ACHN (cell line): ENCODE results near the gene SPRR1B.
"Not testable (repeated sequence)": the region's sequence is repeated elsewhere in the genome, so short reads cannot be mapped to it uniquely, and the experiment has no call there.

Experiments used
- DNase-seq: peaks from one replicate; pipeline ENCODE4 v3.0.0-alpha.2; 2015
- in situ Hi-C: cut with HindIII; loops from 2 replicates; pipeline ENCODE4 v1.10.0; 2017; ENCODE audit warnings: low sequenced_read_pairs, low pct_ligation_motif_present, low pct_unique_long_range_greater_than_20kb

Gene SPRR1B

DNA sequence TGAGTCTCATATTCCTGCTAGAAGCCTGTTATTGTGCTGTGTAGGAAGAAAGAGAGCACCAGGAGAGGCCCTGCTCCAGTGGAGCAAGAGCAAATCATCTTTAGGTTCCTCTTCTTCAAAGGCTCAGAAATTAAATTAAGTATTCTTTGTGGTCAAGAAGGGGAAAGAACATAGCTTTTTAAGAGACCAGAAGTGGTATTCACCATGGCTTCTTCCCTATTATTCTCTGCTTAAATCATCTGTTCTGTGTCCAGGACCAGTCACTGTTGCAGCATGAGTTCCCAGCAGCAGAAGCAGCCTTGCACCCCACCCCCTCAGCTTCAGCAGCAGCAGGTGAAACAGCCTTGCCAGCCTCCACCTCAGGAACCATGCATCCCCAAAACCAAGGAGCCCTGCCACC lies 1.1 kb downstream of the SPRR1B start:
- DNase-seq, result no peak

DNA sequence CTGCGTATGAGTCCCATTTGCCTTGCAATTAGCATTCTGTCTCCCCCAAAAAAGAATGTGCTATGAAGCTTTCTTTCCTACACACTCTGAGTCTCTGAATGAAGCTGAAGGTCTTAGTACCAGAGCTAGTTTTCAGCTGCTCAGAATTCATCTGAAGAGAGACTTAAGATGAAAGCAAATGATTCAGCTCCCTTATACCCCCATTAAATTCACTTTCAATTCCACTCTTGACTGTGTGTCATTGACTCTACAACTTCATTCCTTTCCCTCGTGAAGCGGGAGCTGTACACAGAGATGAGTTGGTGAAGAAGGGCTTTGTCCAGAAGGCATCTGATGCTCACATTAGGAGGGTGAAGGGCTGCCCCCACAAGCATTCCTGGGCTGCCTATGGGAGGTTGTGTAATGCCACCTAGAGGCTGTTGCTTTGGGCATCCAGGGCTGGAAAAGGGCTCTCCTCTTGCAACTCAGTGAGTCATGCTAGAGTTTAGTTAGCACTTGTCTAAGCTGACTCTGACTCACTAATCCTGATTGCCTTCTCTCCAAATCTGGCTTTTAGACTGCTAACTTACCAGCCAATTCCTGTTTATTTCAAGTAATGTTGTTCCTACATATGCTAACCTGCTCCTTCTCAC lies 1.8 kb downstream of the SPRR1B start:
- DNase-seq, result peak; percentile 75
- in situ Hi-C loops, result no loop called here

More for the DNA sequence above, 1.1 kb downstream of the SPRR1B start:
- in situ Hi-C loops, result no loop called here

DNA sequence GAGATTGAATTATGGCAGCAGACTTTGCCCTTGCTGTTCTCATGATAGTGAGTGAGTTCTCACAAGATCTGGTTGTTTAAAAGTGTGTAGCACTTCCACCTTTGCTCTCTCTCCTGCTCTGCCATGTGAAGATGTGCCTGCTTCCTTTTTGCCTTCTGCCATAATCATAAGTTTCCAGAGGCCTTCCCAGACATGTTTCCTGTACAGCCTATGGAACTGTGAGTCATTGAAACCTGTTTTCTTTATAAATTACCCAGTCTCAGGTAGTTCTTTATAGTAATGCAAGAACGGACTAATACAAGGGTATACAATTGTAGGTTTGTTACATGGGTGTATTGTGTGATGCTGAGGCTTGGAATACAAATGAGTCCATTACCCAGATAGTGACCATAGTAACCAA lies 4.2 kb downstream of the SPRR1B start:
- in situ Hi-C loops, result no loop called here
- no peak for DNase-seq

DNA sequence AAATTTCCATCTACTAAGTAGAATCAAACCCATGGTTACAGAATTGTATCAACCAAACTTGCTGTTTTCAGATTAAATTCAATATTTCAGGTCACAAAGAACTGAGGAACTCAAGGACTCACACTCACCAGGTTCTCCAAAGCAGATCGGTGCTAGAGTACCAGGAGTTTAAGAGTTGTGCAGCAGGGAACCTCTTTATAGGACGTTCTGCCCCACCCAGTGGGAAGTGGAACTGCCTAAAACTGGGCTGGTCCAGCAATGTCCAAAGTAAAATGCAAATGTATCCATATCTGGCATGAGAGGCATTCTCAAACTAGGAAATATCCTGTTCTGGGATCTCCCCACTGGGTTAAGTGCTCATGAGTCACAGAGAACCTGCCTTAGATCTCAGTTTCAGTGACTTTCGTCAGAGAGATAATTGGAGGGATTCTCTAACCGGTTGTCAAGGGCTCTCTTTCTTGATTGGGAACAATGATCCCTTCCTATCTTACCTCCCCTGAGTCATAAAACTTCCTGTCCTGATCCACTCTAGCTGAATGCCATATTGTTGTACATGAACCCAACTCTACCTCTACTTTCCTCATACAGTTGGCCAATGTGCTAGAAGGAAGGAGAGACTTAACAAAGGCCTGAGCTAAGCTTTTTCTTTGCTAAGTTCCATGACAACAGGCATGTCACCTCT lies 10.1 kb downstream of the SPRR1B start, which contains the start of gene SPRR2D:
SPRR2D (minus strand) TSS at position 171 of the 682 bp plus-strand sequence. CDS start 774 bp downstream, outside the sequence.
- in situ Hi-C loops, result no loop called here
- no peak for DNase-seq

DNA sequence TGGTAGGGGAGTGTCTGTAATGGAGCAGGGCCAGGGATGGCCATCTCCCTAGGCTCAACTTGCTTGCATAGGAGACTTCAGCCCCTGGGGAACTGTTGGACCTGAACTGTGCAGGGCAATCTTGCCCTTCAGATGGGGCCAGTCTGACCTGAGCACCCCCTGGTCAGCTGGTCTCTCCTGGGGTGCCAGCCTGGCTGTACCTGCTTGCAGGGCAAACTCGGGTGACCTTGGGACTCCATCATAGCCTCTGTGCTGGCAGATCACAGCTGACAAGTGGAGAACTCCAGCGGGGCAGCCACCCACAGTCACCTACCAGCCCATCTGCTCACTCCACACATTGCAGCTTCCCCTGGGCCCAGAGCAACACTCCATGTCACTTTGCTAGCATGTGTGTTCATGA lies 18.2 kb downstream of the SPRR1B start:
- in situ Hi-C loops, result no loop called here
- DNase-seq, result no peak

DNA sequence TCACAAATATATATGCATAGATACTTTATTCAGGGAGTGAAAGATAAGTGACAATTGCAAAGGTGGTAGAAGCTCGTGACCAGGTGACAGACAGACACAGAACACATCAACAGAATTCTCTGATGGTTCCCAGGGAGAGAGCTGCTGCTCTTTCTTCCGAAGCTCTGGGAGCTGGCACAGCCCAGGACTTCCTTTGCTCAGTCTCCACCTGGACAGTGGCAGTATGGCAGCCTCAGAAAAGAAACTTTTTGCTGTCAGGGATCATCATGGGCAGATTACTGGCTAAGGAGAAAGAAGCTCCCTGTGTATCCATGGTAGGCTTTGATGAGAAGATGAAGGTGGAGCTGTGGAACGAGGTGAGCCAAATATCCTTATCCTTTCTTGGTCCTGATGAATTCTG lies 25.1 kb downstream of the SPRR1B start:
- DNase-seq, in situ Hi-C loops: not testable (repeated sequence)

DNA sequence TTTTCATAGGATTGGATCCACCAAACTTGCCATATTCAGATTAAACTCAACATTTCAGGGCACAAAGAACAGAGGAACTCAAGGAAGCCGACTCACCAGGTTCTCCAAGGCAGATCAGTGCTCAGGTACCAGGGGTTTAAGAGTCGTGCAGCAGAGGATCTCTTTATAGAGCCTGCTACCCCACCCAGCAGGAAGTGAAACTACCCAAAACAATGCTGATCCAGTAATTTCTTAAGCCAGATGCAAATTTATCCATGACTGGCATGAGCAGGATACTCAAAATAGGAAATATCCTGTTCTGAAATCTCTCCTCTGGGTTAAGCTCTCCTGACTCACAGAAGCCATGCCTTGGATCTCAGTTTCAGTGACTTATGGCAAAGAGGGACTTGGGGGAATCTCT lies 26.4 kb downstream of the SPRR1B start, which contains the start of gene SPRR2A:
SPRR2A (minus strand) TSS at position 138 of the 400 bp plus-strand sequence. CDS start 777 bp downstream, outside the sequence.
- no peak for DNase-seq
- in situ Hi-C loops, result no loop called here

DNA sequence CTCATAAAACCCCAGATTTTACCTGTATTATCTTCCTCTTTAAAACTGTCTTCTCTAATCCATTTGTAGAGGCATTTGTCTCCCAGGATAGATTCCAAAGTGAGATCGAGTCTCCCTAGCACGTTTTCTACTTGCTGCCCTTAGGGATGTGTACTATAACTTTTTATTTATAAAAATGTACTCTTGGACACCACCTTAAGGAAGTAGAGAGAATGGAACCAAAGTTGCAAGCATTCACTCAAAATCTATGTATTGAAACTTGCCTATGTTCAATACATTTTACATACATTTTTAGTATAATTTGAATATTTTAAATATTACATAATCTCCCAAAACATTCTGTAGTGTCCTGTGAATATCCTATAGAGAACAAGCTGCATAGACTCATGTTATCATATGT lies 27.2 kb downstream of the SPRR1B start:
- in situ Hi-C loops, result no loop called here
- DNase-seq, result no peak

DNA sequence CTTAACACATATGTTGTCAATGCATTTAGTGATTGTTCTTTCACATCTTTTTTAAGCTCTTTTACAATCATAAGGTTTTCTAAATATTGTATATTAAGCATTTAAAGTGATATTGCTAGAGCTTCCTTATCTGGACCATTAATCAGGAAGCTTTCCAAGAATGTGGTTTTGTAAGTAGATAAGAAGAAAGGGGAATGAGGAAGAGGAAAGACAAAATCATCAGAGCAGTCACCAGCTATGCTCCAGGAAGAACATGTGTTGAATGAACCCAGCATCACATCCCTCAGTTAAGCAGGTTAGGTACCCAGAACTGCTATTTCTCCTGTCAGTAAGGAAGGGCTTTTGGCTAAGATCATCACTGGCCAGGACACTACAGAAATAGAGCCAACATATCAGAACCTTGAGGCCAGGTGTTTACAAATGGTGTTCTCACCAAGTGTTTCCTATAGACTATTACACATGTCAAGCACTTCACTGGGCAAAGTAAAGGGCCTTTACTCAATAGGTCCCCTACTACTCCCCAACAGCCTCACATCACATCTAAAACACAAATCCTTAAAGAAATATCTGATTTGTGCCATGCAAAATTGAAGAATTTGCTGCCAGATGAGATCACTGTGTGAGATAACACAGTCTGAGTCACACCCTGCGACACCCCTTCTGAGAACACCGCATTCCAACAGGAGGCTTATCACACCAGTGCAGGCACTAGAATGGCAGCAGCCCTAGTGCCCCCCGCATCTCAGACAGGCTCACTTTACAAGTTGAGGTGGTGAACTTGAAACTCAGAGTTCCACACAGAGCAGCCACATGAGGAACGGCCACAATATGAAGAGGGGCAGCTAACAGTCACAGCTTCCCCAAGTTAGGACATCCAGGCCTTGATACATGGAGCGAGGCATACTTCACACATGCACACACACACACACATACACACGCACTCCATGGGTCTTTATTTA lies 28.1 kb downstream of the SPRR1B start:
- DNase-seq, result no peak
- in situ Hi-C loops, result no loop called here

DNA sequence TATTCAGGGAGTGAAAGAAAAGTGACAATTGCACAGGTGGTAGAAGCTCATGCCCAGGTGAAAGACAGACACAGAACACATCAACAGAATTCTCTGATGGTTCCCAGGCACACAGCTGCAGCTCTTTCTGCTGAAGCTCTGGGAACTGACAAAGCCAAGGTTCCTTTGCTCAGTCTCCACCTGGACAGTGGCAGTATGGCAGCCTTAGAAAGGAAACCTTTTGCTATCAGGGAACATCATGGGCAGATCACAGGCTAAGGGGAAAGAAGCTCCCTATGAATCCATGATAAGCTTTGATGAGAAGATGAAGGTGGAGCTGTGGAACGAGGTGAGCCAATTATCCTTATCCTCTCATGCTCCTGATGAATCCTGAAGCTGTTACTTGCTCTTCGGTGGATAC lies 39.2 kb downstream of the SPRR1B start:
- DNase-seq, result no peak
- in situ Hi-C loops, result no loop called here

DNA sequence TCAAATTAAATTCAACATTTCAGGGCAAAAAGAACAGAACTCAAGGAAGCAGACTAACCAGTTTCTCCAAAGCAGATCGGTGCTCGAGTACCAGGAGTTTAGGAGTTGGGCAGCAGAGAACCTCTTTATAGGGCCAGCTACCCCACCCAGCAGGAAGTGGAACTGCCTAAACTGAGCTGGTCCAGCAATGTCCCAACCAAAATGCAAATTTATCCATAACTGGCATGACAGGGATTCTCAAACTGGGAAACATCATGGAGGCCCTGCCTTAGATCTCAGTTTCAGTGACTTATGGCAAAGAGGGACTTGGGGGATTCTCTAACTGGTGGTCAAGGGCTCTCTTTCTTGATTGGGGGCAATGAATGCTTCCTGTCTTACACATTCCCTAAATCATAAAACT lies 40.5 kb downstream of the SPRR1B start, which contains the start of gene SPRR2B:
SPRR2B (minus strand) TSS at position 101 of the 400 bp plus-strand sequence. CDS start 772 bp downstream, outside the sequence.
- in situ Hi-C loops, result no loop called here
- no peak for DNase-seq

DNA sequence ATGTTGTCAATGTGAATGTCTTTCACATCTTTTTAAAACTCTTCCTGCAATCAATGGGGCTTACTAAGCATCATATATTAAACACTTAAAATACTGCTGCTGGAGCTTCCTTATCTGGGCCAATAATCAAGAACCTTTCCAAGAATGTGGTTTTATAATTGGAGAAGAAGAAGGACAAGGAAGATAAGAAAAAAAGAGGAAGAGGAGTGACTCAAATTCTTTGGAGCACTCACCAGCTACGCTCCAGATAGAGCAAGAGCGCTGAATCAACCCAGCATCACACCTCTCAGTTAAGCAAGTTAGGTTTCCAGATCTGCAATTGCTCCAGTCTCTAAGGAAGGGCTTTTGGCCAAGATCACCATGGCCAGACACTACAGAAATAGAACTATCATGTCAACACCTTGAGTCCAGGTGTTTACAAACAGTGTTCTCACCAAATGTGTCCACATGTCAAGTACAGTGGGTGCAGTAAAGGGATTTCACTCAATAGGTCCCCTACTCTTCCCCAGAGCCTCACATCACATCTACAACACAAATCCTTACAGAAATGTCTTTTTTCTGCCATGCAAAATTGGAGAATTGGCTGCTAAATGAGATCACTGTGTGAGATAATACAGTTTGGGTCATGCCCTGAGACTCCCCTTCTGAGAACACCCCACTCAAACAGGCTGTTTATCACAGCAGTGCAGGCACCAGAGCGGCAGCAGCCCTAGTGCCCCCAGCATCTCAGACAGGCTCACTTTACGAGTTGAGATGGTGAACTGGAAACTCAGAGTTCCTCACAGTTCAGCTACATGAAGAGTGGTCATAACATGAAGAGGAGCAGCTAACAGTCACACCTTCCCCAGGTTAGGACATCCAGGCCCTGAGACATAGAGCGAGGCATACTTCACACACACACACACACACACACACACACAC lies 42.1 kb downstream of the SPRR1B start:
- in situ Hi-C loops, result no loop called here
- DNase-seq, result no peak

DNA sequence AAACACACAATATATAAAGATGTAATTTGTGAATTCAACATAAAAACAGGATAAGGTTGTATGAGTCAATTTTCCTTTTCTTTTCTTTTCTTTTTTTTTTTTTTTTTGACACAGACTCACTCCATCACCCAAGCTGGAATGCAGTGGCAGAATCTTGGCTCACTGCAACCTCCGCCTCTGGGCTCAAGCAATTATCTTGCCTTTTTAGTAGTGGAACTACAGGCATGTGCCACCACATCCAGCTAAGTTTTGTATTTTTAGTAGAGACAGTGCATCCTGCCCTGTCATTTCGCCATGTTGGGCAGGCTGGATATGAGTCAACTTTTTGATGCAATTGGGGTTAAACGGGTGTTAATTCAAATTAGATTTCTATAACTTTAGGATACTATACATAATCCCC lies 50.7 kb downstream of the SPRR1B start:
- in situ Hi-C loops, result no loop called here
- no peak for DNase-seq
